ENCODE results near the gene C1S.
"Not testable (repeated sequence)": the region's sequence is repeated elsewhere in the genome, so short reads cannot be mapped to it uniquely, and the experiment has no call there.

Gene C1S

DNA sequence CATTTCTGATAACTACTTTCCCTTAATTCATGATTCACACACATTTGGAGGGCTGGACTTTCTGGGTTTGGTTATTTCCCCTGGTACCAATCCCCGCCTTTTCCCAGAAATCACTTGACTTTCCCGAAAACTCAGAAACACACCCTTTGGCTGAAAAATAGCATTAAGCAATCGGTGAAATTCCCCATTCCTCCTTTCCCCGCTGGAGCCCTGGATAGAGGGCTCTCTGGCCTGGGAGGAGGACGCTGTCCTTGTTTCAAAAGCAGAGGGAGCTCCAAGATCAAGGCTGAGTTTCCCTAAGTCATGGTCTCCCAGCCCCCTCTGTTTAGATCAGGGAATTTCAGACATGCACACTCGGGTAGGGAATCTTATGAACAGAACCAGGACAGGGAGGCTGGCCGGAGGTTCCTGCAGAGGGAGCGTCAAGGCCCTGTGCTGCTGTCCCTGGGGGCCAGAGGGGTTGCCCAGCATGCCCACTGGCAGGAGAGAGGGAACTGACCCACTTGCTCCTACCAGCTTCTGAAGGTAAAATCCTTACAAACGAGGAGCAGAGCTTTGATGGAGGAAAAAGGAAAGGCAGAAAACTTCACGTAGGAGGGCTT lies at the start of gene C1S:
Gene C1S (plus strand): TSS at position 366 of the 602 bp plus-strand sequence. CDS start 1,195 bp downstream, outside the sequence.
- DNase-seq: no peak

DNA sequence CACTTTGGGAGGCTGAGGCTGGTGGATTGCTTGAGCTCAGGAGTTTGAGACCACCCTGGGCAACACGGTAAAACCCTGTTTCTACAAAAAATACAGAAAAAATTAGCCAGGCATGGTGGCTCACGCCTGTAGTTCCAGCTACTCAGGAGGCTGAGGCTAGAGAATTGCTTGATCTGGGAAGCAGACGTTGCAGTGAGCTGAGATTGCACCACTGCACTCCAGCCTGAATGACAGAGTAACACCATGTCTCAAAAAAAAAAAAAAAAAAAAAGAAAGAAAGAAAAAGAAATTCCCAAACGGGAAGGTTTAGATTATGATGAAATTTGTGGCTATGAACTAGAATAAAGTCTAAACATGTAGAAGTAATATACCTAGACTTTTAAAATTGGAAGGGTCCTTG lies 49.1 kb upstream of the C1S start:
- not testable (repeated sequence) for DNase-seq

DNA sequence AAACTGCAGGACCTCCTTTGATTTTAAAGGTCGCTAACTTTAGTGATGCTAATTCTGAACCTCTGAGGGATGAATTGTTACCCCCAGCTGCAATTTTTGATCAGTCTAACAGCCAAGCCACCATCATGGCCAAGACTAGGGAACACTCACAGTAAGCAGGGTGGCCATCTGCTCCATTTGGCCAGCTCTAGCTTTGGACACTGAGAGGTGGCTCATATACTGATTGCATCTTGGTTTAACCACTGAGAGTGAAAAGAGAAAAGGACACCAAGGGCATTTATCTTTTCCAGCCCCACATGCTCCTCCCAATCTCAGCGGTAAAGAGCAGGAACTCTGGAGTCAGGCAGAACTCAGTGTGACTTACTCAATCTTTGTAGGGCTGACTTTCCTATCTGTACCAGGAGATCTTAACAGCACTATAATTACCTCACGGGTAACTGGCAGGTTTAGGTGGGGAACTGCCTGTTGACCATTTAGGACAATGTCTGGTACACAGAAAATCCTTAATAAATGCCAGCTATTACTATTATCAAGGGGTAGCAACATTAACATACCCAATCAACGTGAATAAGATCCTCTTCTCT lies 48.4 kb upstream of the C1S start:
- DNase-seq: no peak

DNA sequence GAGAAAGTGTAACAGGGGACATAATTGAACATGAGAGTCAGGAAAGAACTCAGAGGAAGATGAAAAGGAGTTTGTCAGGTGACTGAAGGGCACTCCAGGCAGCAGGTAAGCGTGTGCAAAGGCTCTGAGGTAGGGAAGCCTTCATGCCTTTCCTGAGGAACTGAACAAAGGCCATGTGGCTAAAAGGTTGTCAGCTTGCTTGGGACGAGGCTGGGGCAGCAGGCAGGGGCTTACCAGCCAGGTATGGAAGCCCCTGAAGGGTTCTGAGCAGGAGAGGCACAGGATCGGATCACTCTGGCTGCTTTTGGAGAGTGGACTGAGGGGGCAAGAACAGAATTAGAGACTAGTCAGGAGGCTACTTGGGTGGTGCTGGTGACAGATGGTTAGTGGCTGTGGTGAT lies 47.4 kb upstream of the C1S start:
- no peak for DNase-seq

DNA sequence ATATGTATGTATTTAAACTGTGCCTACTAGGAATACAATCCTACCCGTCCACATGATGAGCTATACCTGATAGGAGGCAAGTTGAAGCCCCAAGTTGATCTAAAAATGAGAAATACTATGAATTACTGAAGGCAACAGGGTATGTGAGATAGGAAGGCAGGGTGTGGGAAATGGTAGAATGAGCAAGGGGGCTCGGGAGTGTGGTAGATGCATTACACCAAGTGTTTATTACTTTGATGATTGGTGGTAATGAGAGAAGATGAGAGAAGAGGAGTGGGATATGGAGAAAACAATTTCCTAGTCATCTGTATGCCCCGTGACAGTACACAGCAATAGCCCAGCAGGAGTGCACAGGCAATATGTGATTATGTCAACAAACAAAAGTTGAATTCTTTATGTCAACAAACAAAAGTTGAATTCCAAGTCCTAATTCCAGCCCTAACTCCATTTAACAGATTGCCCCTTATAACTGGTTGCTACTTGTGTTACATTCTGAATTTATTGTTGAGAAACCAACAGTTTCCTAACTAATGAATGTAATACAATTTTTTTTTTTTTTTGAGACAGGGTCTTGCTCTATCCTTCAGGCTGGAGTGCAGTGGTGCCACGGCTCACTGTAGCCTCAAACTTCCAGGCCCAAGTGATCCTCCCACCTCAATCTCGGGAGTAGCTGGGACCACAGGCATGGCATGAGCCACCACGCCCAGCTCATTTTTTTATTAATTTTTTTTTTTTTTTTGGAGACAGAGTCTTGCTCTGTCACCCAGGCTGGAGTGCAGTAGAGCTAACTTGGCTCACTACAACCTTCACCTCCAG lies 44.8 kb upstream of the C1S start:
- no peak for DNase-seq

DNA sequence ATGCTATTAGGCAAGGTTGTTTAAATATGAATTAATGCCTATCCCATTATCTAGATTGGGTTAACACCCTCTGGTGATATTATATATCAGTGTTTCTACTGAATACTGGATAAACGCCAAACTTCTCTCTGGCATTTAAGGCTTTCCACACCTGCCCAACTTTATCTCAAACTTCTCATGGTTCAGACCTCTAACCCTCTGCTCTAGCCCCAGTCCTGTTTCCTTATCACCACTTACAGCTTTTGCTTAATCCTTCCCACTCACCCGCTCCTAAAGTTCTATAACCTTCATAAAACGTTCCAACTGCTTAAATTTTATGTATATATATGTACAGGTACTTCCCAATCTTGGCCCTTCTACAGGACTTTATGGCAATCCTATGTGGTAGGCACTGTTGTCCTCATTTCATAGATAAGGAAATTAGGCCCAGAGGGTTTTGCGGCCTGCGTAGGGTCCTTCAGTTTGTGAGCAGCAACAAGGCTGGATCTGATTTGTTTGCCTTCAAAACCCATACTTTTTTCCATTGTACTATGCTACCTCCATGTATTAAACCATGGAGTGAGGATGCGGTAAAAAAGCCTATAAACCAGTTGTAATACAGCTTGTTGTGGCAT lies 43.5 kb upstream of the C1S start:
- no peak for DNase-seq

DNA sequence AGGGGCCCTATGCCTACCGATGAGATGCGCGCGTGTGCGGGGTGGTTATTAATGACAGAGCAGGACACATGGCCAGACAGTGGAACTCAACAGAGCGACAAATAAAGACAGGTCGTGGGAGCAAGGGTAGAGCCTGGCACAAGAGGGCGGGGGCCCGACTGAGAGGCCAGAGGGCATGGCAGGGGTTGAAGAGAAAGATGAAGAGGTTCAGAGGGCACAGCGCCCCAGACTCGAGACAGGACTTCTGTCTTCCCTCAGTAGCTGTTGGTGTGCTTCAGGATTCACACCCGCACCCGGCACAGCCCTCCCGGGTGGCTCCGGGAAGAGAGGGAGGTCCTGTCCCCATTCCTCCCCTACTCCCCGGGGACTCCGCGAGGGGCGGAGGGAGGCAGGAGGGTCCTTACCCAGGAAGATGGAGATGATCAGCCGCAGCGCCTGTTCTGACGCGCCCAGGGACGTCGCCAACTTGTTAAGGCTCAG lies 42.6 kb upstream of the C1S start:
- peak; percentile 50 for DNase-seq

DNA sequence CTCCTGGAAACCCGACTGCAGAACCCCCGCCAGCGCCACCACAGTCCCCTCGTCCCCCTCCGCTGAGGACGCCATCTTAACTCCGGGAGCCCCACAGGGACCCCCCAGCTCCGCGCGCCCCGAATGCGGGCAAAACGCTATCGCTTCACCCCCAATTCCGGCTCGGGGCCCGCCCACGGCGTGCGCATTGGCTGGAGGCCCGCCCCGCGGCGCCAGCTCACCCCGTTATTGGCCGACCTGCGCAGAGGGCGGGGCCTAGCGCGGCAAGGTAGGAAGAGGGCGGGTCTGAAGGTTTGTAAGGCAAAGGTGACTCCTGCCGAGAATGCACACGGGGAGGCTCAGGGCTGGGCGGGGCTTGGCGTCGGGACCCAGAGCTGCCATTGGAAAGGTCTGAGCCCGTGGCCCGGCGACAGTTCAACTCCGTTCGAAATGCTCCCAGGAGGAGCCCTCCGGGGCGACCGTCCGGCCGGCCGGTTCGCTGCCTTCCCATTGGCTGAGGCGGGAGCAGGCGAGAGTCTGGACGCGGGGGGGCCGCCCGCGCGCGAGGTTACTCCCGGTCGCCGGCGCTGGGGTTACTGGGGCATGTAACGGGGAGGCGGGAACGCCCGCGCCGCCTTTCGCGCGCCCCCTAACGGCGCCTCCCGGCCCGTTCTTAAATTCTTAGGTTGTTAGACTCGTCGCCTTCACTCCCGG lies 42.0 kb upstream of the C1S start, which contains the start of gene LPCAT3:
Gene LPCAT3 (minus strand): TSS at position 127 of the 693 bp plus-strand sequence. CDS start 52 bp downstream, at position 75.
- peak; percentile 91 for DNase-seq

DNA sequence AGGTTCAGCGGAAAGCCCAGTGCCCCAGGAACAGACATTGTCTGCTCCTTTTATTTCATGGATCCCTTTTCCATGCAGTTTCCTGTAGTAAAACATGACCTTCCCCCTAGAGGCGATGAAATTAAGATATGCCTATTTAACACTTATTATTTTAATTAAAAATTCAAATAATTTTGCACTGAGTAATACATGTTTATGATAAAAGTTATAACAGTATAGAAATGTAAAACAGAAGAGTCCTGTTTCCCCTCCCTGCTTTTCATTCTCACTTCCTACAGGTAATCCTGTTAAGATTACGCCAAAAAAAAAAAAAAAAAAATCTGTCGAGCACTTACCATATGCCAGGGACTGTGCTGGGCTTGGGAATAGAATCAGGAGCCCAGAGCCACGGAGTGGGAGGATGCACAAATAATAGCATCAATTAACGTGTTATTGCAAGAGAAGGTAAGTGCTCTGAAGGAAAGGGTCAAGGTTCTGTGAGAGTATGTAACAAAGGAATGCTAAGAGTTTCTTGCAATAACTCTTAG lies 41.4 kb upstream of the C1S start:
- DNase-seq: no peak

DNA sequence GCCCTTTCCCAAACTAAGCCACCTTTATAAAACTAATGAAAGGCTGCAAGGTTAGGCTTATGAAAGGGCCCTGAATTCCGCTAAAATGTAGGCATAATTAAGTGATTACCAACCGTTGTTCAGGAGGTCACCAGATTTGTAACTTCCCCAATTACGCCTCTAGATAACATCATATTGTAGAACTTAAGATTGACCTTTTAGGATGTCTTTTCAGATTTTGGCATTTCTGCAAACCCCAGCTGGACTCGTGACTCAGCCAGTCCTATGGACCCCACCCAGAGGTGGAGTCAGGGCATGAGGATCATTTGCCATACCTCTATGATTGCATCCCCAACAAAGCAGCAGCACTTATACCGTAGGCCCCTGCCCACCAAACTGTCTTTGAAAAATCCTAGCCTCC lies 38.6 kb upstream of the C1S start:
- no peak for DNase-seq

DNA sequence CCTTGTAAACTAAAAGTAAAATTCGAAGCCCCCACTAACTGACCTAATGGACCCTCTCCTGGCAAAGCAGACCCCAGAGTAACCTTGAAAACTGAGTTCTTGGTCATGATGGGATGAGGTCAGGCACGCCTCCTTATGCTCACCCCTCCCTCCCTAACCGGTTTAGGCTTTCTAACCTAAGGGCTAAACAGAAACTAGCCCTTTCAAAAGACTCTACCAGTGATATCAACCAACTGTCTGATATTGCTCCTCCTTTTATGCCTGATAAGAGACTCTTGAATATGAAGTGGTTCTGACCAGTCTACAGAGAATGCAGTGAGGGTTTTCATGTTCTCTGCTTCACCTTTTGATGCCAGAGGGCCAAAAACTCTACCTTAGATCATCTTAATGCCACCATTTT lies 37.4 kb upstream of the C1S start:
- DNase-seq: no peak

DNA sequence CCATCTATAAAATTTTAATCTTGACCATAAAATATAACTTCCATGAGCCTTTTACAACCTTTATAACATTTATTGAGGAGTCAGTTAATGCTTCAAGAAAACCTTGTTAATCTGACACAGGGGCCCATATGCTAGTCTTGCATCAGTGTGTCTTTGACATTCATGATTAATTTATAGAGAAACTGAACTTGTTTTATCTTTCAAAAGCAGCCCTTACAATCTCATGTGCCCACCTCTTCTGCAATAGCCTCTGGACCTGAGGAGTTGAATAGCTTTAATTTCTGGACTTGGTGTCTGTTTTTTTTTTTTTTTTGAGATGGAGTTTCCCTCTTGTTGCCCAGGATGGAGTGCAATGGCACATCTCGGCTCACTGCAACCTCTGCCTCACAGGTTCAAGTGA lies 33.7 kb upstream of the C1S start:
- no peak for DNase-seq

DNA sequence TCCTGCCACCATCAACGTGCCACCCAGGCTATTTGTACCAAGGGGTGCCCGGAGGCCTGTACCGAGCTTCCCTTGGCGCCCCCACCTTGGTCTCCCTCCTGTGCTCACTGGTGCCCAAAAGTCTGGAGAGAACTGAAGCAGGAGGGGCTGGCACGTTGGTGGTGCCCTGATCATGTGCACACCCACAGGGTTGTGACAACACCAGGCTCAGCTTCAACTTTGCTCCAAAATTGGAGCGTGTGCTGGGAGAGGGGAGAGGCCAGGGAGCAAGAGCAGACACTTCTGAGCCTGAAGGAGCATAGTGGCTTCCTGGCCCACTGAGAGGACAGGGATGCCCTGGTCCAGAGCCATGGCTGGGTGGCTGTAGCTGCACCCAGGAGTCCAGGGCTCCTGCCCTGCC lies 29.2 kb upstream of the C1S start:
- DNase-seq: no peak

DNA sequence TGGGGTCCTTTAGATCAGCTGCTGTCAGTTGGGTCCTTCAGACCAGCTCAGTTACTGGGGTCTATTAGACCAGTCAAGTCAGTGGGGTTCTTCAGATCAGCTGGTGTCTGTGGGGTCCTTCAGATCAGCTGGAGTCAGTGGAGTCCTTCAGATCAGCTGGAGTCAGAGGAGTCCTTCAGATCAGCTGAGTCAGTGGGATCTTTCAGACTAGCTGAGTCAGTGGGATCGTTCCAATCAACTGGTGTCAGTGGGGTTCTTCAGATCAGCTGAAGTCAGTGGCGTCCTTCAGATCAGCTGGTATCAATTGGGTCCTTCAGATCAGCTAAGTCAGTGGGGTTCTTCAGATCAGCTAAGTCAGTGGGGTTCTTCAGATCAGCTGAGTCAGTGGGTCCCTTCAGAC lies 27.5 kb upstream of the C1S start:
- no peak for DNase-seq

DNA sequence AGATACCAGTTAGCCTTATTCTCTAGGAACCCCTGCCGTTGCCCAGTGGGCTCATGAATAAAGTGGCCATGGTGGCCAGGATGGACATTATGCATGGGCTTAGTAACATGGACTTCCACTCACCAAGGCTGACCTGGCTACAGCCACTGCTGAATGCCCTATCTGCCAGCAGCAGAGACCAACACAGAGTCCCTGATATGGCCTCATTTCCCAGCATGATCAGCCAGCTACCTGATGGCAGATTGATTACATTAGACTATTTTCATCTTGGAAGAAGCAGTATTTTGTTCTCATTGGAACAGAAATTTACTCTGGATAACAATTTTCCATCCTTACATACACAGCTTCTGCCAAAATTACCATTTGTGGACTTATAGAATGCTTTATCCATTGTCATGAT lies 26.1 kb upstream of the C1S start:
- DNase-seq: no peak

DNA sequence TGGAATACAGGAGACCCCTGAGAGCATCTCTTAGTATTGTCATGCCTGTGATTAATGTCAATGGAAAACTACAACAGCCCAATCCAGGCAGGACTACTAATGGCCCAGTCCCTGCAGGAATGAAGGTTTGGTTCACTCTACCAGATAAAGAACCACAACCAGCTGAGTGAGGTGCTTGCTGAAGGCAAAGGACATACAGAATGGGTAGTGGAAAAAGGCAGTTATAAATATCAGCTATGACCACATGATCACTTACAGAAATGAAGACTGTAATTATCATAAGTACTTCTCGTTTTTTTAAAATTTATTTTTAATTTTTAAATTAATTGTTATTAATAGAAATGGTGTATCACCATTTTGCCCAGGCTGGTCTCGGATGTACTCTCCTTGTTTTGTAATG lies 25.1 kb upstream of the C1S start:
- no peak for DNase-seq

DNA sequence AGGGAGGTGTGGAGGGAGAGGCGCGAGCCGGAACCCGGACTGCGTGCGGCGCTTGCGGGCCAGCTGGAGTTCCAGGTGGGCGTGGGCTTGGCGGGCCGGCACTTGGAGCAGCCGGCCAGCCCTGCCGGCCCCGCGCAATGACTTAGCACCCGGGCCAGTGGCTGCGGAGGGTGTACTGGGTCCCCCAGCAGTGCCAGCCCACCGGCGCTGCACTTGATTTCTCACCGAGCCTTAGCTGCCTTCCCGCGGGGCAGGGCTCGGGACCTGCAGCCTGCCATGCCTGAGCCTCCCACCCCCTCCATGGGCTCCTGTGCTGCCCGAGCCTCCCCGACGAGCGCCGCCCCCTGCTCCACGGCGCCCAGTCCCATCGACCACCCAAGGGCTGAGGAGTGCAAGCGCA lies 23.1 kb upstream of the C1S start:
- not testable (repeated sequence) for DNase-seq

DNA sequence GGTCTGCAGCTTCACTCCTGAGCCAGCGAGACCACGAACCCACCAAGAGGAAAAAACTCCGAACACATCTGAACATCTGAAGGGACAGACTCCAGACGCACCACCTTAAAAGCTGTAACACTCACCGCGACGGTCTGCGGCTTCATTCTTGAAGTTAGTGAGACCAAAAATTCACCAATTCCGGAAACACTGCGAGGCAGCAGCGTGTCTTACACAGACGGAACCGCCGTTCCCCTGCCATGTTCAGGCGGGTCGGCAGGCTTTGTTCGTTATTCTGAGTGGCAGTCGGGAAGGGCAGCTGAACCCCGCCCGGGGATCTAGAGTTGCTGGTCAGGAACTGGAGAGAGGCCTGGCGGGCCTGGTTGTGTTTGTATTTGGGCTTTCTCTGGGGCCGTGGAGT lies 21.9 kb upstream of the C1S start:
- DNase-seq: no peak

DNA sequence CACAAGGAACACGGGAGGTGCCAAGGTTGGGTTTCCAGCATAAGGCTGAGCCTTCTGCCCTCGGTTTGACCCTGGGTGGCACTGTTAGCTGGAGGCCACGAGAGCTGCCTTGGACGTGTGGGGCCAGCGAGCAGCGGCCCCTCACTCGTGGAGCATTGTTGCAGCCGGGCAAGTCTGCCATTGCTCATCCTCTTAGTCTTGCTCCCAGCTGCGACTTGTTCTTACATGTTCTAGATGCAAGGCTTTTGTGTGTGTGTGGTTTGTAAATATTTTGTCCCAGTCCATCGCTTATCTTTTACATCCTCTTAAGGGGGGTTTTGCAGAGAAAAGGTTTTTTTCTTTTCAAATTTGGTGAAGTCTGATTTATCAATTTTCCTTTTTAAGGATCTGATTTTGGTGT lies 21.1 kb upstream of the C1S start:
- DNase-seq: no peak

DNA sequence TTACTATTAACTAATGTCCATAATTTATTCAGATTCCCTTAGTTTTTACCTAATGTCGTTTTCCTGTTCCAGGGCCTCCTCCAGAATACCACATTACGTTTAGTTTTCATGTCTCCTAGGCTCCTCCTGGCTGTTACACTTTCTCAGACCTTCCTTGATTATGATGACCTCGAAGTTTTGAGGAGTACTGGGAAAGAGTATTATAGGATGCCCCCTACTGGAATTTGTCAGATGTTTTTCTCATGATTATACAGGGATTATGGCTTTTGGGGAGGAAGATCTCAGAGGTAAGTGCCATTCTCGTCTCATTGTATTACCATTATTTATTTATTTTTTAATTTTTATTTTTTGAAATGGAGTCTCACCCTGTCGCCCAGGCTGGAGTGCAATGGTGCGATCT lies 17.7 kb upstream of the C1S start:
- peak; percentile 26 for DNase-seq

DNA sequence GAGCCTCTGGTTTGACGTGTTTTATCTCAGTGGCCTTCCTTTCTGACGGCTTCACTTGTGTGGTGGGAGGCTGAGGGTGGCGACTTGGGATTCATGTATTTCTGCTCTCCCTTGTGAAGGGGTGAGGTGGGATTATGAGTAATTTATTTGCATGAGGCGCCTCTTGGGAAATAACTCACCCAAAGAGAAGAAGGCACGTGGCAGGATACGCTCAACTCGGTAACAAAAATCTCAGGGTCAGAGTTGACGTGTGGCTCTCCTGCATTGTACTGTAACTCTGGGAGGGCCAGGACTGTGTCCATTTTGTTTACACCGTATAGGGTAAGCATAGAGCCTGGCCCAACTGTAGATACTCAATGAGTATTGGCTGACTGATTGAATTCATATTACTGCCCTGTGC lies 14.6 kb upstream of the C1S start:
- DNase-seq: no peak

DNA sequence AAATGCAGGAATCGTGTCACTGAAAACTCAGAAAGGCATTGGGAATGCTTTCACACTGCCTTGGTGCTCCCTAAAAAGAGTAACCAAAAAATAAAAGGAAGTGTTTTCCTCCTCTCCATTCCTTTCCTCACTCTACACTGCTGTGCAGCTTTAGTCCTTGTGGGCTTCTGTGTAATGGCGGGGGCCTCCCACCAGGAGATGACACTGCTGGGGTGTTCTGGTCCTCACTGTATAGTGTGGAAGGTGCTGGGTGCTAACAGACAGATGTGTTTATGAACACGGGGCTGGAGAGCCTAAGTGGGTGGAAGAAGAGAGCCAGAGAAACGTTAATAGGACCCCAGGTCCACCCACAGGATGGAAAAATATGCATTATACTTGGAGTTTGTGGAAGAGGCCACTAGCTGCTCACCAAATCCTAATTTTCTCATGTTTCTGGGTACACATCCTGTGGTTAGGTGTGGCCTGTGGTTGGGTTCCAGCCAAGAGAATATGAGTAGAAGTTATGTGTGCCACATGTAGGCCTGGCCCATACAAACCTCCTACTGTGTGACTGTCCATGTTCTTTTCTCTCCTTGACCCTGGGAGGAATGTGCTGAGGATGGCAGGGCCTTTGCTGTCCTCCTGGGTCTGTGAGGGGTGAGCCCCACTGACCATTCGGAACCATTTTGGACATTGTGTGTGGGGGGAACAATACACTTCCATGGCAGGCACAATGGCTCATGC lies 14.0 kb upstream of the C1S start:
- DNase-seq: no peak
